HS-5 (cell line): ENCODE results near the gene AQP1.

Experiments
- DNase-seq: peaks from one replicate; pipeline ENCODE4 v3.0.0-alpha.2; 2012; ENCODE audit warnings: low read depth

Gene AQP1

DNA sequence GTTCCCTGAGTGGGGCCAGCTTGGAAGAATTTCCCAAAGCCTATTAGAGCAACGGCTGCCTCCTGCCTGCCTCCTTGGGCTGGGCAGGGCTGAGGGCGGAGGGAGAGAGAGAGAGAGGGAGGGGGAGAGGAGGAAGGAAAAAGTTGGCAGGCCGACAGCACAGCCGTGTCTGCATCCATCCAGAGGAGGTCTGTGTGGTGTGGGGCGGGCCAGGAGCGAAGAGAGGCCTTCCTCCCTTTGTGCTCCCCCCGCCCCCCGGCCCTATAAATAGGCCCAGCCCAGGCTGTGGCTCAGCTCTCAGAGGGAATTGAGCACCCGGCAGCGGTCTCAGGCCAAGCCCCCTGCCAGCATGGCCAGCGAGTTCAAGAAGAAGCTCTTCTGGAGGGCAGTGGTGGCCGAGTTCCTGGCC is at the start of gene AQP1:
Gene AQP1, plus strand, starts transcription at position 293 of the 409 bp plus-strand sequence. Its CDS starts 57 bp downstream, at position 350.
- DNase-seq, result no peak

DNA sequence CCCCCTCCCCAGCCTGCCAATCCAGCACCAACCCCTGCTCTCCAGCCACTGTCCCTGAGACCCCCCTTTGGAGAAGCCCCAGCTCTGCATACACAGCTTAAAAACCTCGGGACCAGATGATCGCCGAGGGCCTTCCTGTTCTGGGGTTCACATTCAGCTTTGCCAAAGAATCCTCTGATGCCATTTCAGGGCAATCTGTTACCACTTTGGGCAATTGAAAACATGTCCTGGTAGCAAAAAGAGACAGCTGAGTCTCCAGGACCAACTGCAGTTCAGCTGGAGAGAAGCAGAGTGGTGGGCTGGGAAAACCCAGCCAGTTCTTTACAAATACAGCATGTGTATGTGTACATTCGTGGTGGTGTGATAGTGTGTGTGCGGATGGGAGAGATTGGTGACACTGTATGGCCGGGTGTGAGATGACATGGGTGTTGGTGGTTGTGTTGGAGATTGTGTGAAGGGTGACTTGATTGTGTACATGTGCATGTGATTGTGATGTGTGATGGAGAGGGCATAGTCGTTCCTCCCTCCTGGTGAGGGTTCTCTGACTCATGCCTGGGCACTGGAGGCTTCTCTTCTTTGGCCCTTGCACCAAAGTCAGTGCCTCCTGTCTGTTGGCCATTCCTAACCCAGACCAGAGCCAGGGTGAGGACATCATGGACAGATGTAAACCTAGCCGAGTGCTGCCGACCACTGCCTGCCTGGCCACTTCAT is 48.5 kb upstream of the AQP1 start:
- DNase-seq, result no peak

DNA sequence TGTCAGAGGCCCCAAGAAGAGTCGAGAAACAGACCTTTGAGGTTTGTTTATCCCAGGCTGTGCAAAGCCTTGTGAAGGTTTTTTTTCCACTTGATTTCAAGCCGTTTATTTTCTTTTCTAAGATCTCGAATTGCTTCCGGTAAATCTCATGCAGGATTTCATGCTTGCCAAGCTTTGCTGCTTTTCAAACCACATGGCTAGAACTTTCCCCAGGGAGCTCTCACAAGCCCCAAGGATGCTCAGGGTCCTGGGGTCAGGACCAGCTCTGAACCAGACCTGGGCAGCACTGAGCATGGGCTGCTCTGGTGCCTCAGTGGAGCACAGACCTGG is 48.0 kb upstream of the AQP1 start:
- DNase-seq, result no peak

DNA sequence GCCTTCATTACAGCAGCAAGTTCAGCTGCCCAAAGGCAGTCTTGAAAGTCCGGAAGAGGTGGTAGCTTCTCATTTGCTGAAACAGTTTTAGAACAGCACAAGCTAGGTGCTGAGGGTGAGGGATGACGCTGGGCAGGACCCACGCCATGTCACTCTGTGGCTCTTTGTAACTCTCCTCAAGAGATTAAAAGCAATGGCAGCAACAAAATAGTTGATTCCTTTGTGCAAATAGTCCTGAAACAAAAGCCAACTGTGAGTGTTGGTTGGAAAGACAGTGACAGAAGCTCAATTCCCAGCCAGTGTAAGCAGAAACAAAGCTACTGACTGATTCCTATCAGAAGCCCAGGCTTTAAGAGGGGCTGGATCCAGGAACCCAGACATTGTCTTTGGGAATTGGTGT is 47.6 kb upstream of the AQP1 start:
- DNase-seq, result no peak

DNA sequence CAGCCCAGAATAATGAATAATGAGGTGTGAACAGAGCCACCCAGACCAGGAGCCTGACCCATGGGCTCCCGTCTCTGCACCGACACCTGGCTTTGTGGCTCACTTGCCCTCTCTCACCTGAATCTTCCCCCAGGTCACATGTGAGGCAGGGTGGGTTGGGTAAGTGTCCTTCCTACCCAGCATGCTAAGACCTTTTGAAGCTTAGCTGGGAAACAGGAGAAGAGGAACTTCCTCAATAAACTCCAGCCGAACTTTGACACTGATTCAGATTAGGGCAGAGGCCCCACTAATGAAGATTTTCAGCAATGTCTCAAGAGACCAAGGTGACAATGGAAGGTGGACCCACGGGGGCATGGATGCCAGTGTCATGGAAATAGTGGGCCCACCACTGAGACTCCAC is 46.6 kb upstream of the AQP1 start:
- no peak for DNase-seq

DNA sequence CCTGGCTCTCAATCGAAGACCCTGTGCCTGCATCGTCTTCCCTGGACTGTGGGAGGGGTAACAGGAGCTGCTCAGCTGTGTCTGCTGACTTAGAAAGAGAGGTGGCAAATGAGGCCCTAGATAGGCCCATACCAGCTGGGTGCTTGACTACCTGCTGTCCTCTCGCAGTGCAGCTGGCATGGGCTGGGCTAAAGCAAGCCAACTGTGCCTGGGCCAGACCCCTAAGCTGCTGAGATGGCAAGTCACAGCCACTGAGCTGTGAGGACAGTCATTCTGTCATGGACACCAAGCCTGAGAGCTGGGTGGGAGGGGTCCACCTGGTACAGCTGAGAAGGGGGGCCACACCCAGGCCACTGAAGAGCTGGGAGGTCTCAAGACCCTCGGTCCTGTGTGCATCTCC is 45.8 kb upstream of the AQP1 start:
- DNase-seq, result no peak

DNA sequence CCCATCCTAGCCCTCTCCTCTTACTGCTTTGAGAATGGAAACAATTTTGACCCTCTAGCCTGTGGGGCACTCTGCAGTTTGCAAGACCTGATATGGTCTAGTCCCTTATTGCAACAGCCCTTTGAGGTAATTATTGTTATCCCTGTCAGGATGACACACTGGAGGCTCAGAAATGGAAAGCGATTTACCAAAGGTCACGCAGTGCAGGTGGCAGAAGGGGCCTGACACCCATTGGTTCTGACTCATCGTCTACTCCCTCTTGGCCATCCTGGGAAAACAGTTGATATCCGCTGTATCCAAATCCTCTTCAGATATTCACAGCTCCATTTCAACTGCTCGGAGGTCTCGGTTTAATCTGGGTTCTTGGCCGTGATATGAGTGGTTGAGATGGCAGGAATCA is 44.7 kb upstream of the AQP1 start:
- DNase-seq, result no peak

DNA sequence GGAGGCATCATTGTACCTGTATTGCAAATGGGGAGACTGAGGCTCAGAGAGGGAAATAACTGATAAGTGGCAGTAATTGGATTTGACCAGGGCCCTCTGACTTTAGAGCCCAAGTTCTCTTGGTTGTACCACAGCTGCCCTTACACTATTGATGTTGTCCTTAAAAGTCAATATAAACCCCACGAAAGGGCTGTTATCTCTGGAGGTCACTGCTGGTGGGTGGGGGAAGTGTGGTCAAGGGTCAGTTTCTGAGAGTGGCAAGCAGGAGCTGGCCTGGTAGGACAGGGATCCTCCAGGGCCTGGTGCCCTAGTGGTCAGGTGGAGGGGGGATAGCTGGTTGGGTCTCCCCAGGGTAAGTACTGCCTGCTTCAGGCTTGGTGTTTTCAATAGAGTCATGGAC is 44.2 kb upstream of the AQP1 start:
- DNase-seq, result no peak

DNA sequence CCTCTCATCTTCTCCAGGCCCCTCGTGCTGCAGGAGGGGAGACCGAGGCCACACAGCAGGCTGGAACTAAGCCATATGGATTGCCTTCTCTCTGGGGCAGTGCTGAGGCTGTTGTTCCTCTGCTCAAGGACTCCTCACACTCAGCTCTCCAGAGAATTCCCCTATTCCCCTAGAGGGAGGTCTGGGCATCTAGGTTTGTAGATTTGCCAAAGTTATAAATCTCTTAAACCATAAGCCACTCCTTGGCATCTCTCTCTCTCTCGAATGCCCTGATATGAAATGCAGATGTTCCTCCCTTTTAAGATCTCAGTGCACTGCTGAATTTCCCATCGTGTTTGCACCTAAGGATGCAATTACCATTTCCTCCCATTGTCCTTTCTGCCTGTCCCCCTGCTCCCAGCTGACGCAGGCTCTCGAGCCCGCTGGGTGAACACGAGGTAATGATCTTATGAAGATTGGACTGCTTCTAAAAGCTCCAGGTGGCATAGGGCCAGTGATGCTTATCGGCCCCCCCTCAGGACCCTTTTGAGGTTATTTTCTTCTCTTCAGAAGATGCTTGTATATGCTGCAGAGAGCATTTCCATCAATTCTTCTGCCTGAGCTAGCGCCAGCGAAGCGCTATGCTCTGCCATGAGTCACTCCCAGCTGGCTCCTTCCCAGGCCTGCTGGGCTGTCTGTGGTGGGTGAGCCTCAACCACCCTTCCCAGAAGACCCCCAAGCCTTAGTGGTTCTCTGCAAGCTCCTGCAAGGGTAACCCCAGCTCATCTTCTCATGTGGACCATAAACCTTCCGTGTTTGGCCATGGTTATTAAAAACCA is 41.6 kb upstream of the AQP1 start:
- DNase-seq, result no peak

DNA sequence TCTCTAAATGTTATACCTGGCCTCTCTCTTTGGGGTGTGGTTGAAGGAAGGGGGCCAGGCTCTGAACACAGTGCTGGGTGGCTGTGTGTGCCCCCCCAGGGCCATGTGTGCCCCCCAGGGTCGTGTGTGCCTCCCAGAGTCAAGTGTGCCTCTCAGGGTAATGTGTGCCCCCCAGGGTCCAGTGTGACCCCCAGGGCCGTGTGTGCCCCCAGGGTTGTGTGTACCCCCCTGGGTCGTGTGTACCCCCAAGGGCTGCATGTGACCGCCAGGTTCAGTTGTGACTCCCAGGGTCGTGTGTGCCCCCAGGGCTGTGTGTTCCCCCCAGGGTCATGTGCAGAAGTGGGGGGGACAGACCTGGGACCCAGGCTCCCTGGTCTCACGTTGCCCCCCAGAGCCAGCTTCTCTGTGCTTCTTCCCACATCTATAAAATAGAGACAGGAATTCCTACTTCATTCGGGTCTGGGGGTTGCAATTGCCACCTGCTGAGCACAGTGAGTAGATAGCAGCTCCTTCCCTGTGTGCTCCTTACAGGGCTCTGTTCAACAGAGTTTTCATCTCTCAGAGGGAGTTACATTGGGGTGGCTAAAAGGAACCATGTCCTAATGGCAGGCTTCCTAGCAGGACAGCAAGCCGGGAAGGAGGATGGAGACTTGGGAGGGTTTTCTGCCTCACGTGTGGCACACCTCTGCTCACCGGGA is 40.7 kb upstream of the AQP1 start:
- DNase-seq, result no peak

DNA sequence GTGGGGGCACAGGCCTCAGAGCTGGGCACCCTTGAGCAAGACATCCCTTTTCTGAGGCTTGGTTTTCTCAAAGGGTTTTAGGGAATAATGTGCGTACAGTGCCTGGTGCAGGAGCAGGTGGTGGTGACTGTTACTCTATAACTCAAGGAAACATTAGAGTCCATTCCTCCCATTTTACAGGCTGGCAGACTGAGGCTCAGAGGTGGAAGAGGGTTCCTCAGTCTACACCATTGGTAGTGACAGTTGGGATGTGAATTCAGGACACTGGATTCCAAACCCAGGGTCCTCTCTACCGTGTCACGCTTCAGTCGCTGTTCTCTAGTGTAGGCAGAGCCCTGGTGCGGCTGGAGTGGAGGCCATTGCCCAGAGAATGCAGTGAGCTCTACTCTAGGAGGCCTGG is 40.0 kb upstream of the AQP1 start:
- DNase-seq, result no peak

DNA sequence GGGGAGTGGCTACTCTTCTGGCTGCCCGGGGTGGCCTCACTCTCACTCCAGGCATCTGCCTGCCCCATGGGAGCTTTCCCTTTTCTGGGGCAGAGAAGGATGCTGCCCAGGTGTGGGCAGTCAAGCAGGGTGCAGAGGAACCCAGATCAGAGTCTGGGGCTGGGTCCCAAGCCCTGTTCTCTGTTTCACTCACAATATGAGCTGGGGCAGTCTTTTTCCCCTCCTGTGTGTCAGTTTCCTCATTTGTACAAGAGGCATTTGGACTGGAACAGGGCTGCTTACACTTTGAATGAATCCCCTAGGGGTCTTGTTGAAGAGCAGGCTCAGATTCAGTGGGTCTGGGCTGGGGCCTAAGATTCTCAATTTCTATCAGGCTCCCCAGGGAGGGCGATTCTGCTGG is 38.4 kb upstream of the AQP1 start:
- no peak for DNase-seq

DNA sequence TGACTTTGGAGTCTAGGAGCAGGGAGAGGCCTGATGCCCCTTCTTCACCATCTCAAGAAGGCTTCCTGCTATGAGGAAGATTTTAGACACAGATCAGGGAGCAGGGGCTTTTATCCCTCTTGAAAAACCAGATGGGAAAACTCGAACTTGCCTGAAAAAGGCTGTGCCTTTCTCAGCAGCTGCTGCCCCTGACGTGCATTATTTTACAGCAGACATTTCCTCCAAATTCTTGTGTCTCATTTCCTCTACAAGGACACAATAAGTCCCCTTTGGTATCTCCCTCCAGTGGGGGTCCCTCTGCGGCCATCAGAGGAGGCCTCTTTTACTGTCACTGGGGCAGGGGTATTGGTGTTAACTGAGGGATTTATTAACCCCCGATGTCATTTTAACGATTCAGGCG is 38.0 kb upstream of the AQP1 start:
- DNase-seq, result no peak

DNA sequence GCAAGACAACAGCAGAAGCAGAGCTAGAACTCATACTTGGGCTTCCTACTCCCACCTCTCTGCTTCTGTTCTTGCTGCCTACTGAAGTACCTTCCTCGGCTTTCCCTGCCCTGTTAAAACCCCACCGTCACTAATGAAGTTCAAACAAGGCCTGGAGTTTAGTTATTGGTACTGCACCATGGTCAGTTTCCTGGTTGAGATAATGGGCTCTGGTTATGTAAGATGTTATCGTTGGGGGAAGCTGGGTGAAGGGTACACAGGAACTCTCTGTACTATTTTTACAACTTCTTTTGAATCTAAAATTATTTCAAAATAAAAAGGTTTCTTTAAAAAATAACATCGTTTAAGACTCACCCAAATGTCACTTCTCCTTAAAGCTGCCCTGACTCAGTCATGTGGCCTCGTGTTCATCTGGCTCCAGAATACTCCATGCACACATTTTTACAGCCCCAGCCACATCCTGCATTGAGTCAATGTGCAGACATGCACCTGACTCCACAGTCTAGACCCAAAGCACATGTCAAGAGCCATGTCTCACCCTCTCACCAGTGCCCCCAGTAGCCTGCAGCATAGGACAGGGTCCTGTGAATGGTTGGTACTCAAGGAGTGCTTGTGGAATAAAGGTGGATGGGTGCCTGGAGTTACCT is 36.9 kb upstream of the AQP1 start:
- no peak for DNase-seq

DNA sequence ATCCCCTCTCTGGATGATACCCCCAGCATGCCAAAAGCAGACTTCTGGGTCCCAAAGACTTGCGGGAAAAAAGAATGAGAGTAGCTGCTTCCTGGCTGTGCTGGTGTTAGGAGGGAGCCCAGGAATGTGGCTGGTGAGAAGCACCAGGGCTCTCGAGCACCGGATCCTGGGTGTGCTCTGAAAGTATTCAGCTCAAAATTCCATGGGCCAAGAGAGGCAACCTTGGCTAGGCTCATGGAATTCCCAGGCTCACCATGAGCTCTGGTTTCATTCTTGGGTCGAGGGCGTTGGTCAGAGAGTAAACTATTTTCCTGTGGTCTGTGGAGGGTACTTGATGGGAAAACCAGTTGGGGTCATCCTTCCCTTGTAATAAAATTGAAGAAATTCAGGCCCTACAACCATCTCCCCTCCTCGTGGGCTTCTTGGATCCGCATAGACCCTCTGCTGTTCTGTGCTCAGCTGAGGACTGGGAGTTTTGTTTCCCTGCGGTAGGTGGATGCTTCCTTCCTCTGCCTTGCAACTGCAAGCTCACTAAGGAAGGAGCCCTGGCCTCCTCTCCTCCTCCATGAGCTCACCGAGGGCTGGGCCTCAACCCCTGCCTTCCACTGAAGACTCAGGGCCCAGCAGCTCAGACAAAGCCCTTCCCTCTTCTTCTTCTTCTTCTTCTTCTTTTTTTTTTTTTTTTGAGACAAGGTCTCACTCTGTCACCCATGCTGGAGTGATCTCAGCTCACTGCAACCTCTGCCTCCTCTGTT is 34.5 kb upstream of the AQP1 start:
- DNase-seq, result no peak

DNA sequence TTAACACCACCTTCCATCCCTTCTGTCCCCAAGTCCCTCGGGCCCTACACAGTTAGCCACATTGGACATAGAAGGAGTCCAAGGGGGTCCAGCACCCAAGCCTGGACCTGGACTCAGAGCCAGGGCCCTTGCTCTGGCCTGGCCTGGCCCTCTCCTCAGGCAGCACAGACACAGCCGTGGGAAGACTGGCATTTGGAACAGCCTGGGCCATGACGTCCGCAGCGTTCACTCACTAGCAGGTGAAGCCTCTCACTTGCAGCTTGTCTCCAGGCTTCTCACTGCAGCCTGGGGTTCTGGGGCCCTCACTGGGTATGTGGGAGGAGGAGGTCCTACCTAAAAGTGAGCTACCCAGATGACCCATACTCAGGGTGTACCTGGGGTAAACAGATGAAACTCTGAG is 33.7 kb upstream of the AQP1 start:
- DNase-seq, result no peak

DNA sequence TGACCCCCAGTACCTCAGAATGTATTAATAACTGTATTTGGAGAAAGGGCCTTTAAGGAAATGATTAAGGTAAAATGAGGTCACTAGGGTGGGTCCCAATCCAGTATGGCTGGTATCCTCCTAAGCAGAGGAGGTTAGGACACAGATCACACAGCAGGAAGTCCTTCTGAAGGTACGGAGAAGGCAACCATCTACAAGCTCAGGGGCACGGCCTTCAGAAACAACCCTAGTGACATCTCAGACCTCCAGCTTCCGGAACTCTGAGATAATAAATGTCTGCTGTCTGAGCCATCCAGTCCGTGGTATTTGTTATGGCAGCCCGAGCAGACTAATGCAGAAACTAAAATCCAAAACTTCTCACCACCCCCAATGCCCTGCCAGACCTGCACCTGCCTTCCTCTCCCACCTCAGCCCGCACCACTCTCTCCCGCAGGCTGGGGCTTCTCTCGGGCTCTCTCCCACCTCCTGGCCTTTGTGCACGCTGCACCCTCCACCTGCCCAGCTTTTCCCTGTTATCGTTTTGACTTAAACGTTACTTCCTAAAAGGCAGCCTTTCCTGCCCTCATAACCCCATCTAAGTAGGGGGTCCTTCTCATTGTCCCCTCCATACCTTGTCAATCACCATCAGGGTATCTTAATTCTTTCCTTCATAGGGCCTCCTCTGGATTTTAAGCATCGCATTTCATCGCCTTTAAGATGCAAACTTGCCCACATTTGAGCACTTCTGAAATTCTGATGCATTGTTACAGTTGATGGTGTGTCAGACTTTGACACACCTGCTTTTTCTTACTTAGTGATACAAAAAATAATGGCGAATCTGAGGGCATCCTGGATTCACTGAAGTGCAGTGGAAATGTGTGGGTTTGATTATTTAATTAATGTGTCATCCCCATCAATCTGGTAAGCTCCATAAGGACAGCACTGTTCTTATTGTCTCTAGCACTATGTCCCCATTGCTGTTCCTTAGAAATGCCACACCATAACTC is 32.2 kb upstream of the AQP1 start:
- no peak for DNase-seq

DNA sequence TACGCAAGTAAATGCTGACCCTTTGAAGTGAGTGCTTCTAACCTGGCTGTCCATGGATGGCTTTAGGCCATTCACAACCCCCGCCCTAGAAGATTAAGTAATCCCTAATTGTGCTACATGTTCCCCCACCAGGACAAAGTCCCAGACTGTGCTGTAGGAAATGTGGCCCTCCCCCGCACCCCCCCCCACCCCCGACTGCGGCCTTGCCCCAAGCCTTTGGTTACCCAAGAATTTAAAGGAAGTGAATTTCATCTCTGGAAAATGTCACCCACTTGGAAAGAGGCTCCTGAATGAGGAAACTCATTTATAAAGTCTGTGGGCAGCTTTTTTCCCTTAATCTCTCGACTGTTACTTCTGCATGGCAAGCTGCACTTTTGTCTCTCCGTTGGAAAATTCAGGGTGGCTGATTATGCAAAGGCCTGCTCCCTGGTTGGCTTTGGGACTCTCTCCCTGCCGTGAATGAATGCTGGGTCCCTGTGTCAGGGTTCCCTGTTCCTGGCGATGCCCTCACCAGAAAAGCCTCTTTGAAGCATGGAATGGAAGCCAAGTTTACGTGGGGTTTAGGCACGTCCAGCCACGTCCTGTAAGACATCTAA is 31.4 kb upstream of the AQP1 start:
- no peak for DNase-seq

DNA sequence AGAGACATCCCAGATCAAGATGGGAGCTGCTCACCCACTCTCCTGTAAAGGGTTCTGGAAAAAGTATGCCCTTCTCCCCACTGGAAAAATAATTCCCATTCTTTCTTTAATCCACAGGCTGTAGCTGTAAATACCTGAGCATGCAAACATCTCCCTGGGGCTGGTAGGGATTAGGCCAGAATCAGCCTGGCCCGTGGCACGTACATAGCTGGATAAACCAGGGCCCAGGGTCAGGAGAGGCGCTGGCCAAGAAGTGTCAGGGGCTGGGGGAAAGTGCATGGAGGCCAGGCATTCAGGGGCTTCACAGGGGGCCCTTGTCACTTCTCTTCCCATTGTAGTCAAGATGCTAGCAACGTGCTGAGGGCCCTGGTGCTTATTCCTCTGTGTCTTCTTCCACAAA is 30.7 kb upstream of the AQP1 start:
- no peak for DNase-seq

DNA sequence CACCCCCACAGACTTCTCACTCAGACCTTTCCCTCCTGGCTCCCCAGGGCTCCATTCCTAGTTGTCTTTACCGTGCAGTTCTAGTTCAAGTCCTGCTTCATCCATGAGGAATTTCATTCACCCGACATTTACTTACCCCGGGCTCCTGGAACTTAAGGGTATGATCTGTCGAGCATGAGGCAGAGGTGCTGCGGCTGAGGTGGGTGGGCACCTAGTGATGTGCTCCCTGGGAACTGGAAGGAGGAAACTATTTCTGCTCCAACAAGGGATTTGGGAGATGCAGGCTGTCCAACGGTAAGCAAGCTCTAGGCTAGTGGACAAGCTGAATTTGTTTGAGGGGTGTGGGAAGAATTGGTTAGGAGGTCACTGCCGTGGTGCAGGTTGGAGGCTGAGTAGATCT is 30.2 kb upstream of the AQP1 start:
- DNase-seq, result no peak
